Mesothelial cell of epicardium (in vitro differentiated cells): ENCODE measurements around the gene SSBP3. TPM values are rescaled to one million over a fixed set of nuclear protein-coding genes. Genes with fewer than 3 reads are reported as not detected.

Source experiments
- DNase-seq, 2 experiments: peaks; one replicate each; pipeline ENCODE4 v3.0.0; 2021; ENCODE audit warnings: low spot score in 2 of 2; ENCODE audit not compliant: unreplicated experiment in 2 of 2
- H3K27ac Mint-ChIP-seq: 2 replicates; pipeline ENCODE4 v1.8.0; 2021; ENCODE audit warnings: mixed read lengths
- H3K27me3 Mint-ChIP-seq: 2 replicates; pipeline ENCODE4 v1.8.0; 2021; ENCODE audit warnings: low read depth, mixed read lengths
- H3K36me3 Mint-ChIP-seq: 2 replicates; pipeline ENCODE4 v1.8.0; 2021; ENCODE audit warnings: mixed read lengths
- H3K4me1 Mint-ChIP-seq: 2 replicates; pipeline ENCODE4 v1.8.0; 2021; ENCODE audit warnings: mixed read lengths
- H3K4me3 Mint-ChIP-seq: 2 replicates; pipeline ENCODE4 v1.8.0; 2021; ENCODE audit warnings: mild to moderate bottlenecking, moderate library complexity, mixed read lengths
- H3K9me3 Mint-ChIP-seq: 2 replicates; pipeline ENCODE4 v1.8.0; 2021; ENCODE audit warnings: mixed read lengths
- total RNA-seq: library from RNA; stranded (reverse); gene quantifications from 3 replicates; pipeline ENCODE4 v1.2.1, GENCODE V29; 2021
- TF ChIP-seq, protein P1 (sequence below): fragments of 200-600 bp; sonication (generic); IDR thresholded peaks from one replicate; pipeline ENCODE4 v1.5.0; 2021; ENCODE audit warnings: antibody characterized with exemption; ENCODE audit not compliant: unreplicated experiment

The SSBP3 gene
- total RNA-seq, 1 donor from 2014 or later: 172 TPM

DNA sequence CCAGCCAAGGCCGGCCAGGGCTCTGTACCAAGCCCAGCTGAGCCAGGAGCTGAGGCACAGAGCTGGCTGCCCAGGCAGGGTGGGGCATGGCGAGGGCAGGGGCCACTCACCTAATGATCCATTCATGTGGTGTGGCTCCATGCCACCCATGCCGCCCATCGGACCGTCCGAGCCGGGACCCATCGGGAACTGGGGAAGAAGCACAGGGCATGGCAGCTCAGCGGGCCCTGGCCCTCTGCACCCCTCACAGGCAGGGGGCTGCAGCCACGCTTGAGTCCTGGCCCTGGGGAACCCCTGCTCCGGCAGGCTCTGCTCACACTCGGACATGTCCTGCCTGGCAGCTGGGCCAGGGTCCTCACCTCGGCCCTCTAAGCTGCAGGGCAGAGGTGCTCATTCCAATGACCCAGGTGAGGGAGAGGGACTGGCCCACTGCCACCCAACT lies 177.5 kb downstream of the SSBP3 start:
- Mint-ChIP-seq H3K36me3 (peaks cover 35% of the 10 kb centered on the region), H3K27ac (no peak overlapping the region), H3K9me3 (no peaks in the 10 kb centered on the region), H3K4me3 (no peak overlapping the region), H3K4me1 (peaks cover 9% of the 10 kb centered on the region), H3K27me3 (no peaks in the 10 kb centered on the region)
- TF ChIP-seq, protein P1, sequence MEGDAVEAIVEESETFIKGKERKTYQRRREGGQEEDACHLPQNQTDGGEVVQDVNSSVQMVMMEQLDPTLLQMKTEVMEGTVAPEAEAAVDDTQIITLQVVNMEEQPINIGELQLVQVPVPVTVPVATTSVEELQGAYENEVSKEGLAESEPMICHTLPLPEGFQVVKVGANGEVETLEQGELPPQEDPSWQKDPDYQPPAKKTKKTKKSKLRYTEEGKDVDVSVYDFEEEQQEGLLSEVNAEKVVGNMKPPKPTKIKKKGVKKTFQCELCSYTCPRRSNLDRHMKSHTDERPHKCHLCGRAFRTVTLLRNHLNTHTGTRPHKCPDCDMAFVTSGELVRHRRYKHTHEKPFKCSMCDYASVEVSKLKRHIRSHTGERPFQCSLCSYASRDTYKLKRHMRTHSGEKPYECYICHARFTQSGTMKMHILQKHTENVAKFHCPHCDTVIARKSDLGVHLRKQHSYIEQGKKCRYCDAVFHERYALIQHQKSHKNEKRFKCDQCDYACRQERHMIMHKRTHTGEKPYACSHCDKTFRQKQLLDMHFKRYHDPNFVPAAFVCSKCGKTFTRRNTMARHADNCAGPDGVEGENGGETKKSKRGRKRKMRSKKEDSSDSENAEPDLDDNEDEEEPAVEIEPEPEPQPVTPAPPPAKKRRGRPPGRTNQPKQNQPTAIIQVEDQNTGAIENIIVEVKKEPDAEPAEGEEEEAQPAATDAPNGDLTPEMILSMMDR: no peak
- no peak for DNase-seq

- no peak overlapping the region for H3K27ac Mint-ChIP-seq
- no peaks in the 10 kb centered on the region for H3K27me3 Mint-ChIP-seq
- TF ChIP-seq, protein P1: no peak
- peaks cover 9% of the 10 kb centered on the region for H3K4me1 Mint-ChIP-seq
- H3K36me3 Mint-ChIP-seq: peaks cover 35% of the 10 kb centered on the region
- no peaks in the 10 kb centered on the region for H3K9me3 Mint-ChIP-seq
- no peak for DNase-seq
- H3K4me3 Mint-ChIP-seq: no peak overlapping the region
These were observed 178.3 kb downstream of the SSBP3 start for GRCh38 chr1:54227891-54228310.

DNA sequence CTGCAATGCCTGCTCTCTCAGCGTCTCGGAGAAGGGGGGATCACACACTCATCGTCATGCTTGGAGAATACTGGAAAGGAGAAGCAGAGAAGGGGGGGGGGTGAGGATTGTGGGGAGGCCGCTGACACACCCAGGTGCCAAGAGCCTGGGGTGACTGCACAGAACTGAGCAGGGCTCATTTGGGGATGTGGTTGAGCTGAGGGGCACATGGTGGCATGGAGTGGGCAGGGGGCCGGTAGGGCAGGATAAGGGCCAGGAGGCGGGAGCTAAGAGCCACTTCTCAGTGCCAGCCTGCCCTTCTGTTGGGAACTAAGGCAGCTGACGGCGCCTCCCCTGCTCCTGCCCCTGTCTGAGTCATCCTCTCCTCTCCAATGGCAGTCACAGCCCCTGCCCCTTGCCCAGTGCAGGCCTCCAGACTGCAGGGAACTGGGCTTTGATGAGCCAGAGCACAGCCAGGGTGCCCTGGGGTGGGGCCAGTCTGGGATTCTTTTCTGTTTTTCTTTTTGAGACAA lies 179.0 kb downstream of the SSBP3 start:
- no peaks in the 10 kb centered on the region for H3K27me3 Mint-ChIP-seq
- H3K27ac Mint-ChIP-seq: no peak overlapping the region
- peaks cover 9% of the 10 kb centered on the region for H3K4me1 Mint-ChIP-seq
- DNase-seq: no peak
- no peak overlapping the region for H3K4me3 Mint-ChIP-seq
- H3K36me3 Mint-ChIP-seq: peaks cover 35% of the 10 kb centered on the region
- no peaks in the 10 kb centered on the region for H3K9me3 Mint-ChIP-seq
- TF ChIP-seq, protein P1: no peak

- peak overlapping the region; percentile 64 for H3K27ac Mint-ChIP-seq
- TF ChIP-seq, protein P1: no peak
- no peak overlapping the region for H3K4me3 Mint-ChIP-seq
- DNase-seq: no peak
- no peaks in the 10 kb centered on the region for H3K9me3 Mint-ChIP-seq
- peaks cover 28% of the 10 kb centered on the region for H3K36me3 Mint-ChIP-seq
- H3K4me1 Mint-ChIP-seq: peaks cover 9% of the 10 kb centered on the region
- no peaks in the 10 kb centered on the region for H3K27me3 Mint-ChIP-seq
These were observed 180.1 kb downstream of the SSBP3 start for GRCh38 chr1:54225986-54226559.

- no peaks in the 10 kb centered on the region for H3K27me3 Mint-ChIP-seq
- H3K27ac Mint-ChIP-seq: peak overlapping the region; percentile 64
- peaks cover 9% of the 10 kb centered on the region for H3K4me1 Mint-ChIP-seq
- H3K9me3 Mint-ChIP-seq: no peaks in the 10 kb centered on the region
- no peak overlapping the region for H3K4me3 Mint-ChIP-seq
- TF ChIP-seq, protein P1: no peak
- DNase-seq: no peak
- H3K36me3 Mint-ChIP-seq: peaks cover 21% of the 10 kb centered on the region
These were observed 180.8 kb downstream of the SSBP3 start for GRCh38 chr1:54225378-54225777.
